HG02870 (cell line): ENCODE measurements around the gene FBLL1.
A peak's percentile ranks its signal among the peaks of the same experiment; 100 is the strongest.
"Not testable (repeated sequence)": the region's sequence is repeated elsewhere in the genome, so short reads cannot be mapped to it uniquely, and the experiment has no call there.

Experiments used
- ATAC-seq: cut with Tn5 transposase; IDR thresholded peaks from one replicate; pipeline ENCODE4 v1.9.1; 2021; ENCODE audit warnings: mild to moderate bottlenecking, moderate library complexity; ENCODE audit not compliant: unreplicated experiment

FBLL1 gene

DNA sequence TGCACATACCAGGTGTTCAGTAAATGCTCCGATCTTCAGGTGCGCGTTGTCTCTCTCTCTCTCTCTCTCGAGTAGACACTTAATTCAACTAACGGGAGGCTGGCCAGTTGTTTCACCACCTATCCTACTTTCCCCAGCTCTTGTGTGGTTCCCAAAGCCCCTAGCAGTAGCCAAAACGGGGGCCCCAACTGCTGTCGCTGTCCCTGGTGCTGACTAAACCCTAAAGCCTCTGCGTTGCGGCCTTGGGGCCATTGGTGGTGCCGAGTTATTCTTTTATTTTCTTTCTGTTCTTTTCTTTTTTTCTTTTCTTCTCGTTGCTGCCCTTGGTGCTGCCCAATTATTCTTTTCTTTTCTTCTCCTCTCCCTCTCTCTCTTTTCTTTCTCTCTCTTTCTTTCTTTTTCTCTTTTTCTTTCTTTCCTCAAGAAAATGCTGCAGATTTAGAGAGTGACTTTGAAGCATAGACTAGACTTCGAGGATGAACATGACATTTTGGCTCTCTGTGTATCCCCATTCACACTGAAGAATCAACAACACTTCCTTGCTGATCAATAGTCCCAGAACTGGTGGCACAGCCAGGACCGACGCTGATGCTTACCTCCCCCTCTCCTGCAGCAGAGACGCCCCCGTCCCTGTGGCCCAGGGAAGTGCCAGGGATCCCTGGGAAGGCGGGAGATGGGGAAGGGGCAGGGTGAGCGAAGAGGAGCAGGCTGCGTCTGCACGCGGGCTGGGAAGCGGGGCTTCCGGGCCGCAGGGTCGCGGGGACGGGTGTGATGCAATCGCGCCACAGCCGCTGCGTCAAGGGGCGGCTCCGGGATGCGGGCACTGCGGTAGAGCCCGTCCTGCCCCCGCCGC, at the start of gene FBLL1:
Gene FBLL1, plus strand, starts transcription at position 785 of the 853 bp plus-strand sequence. CDS start 200 bp downstream, outside the sequence.
- no peak for ATAC-seq

DNA sequence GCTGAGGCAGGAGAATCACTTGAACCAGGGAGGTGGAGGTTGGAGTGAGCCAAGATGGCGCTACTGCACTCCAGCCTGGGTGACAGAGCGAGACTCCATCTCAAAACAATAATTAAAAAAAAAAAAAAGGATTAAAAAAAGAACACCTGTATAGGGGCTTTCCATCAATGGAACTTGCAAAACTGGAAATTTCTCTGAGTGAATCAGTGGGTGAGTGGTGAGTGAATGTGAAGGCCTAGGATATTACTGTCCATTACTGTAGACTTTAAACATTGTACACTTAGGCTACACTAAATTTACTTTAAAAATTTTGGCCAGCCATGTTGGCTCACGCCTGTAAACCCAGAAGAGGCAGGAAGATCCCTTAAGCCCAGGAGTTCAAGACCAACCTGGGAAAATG, 48.5 kb upstream of the FBLL1 start:
- ATAC-seq, result no peak

DNA sequence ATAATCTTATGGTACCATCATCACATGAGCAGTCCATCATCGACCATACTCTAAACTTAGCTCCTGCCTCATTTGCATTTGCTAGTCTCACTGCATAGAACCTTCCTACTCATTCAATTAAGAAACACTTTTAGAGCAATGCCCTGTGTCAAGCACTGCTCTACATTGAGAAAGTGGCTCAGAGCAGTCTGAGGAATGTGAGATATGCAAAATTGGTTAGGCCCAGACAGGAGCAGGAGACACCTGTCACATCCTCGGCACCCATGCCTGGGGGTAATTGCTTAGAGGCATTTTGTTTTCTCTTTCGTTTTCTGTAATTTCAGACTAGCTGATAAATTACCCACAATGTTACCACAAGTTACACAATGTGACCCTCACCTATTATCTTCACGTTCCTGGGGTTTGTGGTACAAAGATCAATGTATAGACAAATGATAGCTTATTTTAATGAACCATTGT, 47.7 kb upstream of the FBLL1 start:
- ATAC-seq, result peak; percentile 96

DNA sequence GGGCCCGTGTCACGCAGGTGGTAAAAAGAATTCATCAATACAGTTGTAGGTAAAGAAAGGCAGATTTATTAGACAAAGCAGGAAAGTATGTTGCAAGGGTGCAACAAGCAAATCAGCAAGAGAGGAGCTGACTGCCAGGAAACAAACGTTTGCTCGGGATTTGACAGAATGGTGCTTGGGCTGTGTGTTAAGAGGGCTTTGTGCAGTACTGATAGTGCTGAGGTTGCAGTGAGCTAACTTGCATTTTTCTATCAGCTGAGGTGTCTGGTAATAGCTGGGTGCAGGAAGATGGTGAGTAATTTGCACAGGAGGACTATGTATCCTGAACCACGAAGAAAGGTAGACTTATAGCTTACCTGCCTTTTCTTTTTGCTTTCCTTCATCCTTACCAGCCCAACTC, 46.7 kb upstream of the FBLL1 start:
- no peak for ATAC-seq

DNA sequence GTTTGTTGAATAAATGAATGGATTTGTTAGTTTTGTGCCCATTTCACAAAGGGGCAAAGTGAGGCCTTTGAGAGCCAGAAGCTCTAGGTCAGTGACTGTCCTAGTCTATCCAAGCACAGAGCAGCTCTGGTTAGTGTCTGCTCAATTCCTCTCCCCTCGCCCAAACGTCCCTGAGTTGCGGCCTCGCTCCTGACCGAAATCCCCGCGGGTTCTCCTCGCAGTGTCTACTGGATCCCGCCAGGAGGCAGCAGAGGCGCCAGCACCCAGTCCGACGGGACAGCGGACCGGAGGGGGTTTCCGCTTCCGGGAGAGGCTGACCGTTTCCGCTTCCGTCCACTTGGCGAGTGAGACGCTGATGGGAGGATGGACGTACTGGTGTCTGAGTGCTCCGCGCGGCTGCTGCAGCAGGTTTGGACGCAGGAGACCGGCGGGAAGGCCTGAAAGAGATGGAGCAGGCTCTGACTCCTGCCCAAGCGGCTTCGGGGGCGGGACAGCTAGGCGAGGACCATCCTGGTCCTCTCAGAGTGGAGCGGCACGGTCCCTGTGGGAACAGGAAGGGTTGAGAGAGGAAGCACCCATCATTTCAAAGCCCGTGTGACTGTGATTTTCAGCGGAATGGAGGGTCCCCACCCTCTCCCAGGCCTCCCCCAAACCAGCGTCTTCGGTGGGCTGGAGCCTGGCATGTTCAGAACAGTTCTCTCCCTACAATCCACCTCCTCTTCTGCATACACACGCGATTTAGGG, 42.8 kb upstream of the FBLL1 start, which contains the start of gene RARS1:
Gene RARS1, plus strand, starts transcription at position 336 of the 744 bp plus-strand sequence. Its CDS starts 28 bp downstream, at position 364.
- ATAC-seq, result peak; percentile 64

DNA sequence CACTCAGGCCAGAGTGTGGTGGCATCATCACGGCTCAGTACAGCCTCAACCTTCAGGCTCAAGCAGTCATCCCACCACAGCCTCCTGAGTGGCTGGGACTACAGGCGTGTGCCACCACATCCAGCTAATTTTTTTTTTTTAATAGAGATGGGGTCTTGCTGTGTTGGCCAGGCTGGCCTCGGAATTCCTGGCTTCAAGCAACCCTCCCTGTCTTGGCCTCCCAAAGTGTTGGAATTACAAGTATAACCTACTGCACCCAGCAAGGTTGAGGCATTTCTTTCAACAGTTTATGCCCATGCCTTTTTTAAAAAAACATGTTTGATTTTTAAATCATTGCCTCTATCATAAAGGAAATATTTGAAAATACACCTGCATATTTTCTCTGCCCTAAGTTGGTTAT, 40.0 kb upstream of the FBLL1 start:
- ATAC-seq, result no peak

DNA sequence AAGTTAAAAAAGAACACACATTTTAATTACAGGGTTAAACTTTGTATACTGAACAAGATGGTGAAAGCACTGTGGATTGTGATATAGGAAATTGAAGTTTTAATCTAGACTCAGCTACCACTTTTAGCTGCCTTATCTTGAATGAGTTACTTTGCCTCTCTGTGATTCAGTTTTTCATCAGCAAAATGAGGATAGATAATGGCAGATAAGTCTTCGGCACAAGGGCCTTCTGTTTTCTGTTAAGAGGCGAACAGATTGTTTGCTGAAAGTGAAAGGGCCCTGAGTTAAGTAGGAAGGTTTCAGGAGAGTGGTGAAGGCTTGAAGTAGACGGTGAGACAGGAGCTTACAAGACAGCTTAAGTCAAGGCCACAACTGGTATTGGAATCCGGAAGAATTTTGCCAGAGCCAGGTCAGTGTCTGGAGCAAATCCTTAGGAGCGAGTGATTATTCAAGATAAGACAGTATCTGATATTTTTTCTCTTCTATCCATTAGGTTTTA, 35.0 kb upstream of the FBLL1 start:
- no peak for ATAC-seq

DNA sequence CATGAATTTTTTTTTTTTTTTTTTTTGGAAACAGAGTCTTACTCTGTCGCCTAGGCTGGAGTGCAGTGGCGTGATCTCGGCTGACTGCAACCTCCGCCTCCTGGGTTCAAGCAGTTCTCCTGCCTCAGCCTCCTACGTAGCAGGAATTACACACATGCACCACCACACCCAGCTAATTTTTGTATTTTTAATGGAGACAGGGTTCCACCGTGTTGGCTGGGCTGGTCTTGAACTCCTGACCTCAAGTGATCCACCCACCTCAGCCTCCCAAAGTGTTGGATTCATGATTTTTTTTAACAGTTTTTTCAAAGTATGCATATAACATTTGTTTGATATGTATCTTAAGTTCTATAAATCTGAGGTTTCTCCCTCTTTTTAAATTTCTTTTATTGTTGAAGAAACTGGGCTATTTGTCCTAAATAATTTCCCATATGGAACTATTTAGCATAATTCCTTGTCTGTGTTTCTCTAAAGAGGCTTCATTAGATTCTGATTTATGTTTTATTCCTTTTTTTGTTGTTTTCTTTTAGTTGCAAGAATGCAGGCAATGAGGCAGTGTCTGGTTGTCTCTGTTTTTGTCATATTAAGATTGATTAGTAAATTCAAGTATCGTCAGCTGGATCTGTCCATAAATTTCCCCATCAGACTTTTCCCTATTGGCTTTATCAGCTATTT, 26.4 kb upstream of the FBLL1 start:
- ATAC-seq, result no peak

DNA sequence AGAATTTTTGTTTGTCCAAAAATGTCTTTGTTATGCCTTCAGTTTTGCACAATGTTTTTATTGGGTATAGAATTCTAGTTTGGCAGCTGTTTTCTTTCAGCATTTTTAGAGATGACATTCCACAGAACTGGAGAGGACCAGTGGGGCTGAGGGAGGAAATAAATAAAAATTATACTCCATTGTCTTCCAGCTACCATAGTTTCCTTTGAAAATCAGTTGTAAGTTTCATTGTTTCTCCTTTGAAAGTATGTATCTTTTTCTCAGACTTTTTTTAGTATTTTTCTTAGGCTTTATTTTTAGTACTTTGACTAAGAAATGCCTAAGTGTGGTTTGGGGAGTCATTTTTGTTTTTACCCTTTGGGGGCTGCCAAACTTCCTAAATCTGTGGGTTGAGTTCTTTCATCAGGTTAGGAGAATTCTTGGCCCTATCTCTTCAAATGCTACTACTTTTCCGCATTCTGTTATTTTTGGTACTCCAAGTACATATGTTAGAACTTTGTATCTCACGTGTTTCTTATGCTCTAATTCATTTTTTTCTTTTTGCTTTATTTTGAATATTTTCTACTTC, 15.2 kb upstream of the FBLL1 start:
- no peak for ATAC-seq

DNA sequence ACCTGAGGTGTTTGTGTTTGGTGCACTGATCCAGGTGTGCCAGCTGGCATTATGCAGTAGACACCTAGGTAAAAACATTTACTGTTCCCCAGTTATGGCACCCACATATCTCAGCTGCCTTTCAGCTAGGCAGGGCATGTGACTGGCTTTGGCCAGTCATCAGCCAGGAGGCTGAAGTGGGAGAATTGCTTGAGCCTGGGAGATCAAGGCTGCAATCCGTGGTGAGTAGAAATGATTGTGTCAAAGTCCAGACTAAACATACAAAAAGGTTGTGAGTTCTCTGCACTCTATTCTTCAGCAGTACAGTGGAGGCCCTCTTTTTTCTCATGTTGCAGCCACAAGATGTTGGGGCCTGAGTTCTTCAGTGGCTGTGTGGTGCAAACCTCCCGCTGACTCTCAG, 3.2 kb upstream of the FBLL1 start:
- no peak for ATAC-seq

DNA sequence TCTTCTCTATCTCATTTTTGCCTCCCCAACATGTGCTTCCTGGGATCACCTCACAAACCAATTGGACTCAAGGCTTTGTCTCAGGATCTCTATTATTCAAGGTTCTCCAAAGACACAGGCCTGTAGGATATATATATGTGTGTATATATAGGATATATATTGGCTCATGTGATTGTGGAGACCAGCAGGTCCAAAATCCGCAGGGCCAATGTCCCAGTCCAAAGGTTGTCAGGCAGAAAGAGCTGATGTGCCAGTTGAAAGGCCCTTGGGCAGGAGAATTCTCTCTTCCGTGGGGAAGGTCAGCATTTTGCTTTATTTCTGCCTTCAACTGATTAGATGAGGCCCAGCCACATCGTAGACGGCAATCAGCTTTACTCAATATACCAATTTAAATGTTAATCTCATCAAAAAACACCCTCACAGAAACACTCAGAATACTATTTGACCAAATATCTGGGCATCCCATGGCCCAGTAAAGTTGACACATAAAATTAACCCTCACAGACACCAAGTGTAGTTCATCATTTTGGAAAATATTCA, 1.3 kb upstream of the FBLL1 start:
- no peak for ATAC-seq

DNA sequence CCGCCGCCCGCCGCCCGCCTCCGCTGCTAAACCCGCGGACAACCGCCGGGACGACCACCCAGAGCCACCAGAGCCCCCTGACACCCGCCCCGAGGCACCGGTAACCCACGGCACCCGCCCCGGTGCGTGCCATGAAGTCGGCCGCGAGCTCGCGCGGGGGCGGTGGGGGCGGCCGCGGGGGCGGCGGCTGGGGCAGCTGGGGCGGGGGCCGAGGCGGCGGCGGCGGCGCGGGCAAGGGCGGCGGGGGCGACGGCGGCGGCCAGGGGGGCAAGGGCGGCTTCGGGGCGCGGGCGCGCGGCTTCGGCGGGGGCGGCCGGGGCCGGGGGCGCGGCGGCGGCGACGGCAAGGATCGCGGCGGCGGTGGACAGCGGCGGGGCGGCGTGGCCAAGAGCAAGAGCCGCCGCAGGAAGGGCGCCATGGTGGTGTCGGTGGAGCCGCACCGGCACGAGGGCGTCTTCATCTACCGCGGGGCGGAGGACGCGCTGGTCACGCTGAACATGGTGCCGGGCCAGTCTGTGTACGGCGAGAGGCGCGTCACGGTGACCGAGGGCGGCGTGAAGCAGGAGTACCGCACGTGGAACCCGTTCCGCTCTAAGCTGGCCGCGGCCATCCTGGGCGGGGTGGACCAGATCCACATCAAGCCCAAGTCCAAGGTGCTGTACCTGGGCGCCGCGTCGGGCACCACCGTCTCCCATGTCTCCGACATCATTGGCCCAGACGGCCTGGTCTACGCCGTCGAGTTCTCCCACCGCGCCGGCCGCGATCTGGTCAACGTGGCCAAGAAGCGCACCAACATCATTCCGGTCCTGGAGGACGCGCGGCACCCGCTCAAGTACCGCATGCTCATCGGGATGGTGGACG, 499 bp downstream of the FBLL1 start:
- ATAC-seq, result no peak

DNA sequence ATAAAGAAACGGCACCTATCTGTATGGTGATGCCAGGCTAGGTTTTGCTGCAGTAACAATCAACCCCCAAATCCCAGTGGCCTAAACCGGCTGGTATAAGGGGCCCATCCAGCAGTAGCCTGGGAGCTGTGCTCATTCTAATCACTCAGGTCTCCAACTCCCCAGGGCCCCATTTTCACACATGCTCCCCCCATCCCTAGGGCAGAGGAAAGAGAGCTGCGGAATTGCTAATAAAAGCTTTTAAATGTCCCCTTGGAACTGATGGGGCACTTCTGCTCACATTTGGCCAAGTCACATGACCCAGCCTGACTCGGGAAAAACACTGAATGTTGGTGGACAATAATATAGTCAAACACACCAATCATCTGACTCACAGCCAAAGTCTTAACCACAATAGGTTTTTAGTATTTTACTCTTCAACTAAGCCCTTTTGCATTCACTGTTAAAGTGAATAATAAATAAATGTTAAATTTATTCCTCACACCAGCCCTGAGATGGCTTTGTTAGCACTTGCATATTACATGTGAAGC, 1.6 kb downstream of the FBLL1 start:
- ATAC-seq, result no peak

DNA sequence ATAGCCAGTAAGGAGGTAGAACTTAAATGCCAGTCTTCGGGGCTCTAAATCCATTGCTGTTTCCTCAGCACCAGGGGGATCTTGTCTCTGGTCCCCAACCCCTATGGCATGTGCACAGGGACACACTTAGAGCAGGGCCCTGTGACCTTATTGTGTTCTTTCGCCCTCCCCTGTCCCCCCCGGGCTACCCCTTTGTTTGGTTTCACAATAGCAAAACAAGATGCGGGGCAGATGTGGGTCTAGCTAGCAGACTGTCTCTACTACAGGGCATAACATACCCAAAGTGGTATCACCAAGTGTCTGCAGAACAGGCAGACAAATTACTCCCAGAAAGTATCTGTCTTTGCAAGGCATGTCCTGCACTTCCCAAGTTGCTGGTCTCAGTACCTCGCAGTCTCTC, 2.1 kb downstream of the FBLL1 start:
- no peak for ATAC-seq

DNA sequence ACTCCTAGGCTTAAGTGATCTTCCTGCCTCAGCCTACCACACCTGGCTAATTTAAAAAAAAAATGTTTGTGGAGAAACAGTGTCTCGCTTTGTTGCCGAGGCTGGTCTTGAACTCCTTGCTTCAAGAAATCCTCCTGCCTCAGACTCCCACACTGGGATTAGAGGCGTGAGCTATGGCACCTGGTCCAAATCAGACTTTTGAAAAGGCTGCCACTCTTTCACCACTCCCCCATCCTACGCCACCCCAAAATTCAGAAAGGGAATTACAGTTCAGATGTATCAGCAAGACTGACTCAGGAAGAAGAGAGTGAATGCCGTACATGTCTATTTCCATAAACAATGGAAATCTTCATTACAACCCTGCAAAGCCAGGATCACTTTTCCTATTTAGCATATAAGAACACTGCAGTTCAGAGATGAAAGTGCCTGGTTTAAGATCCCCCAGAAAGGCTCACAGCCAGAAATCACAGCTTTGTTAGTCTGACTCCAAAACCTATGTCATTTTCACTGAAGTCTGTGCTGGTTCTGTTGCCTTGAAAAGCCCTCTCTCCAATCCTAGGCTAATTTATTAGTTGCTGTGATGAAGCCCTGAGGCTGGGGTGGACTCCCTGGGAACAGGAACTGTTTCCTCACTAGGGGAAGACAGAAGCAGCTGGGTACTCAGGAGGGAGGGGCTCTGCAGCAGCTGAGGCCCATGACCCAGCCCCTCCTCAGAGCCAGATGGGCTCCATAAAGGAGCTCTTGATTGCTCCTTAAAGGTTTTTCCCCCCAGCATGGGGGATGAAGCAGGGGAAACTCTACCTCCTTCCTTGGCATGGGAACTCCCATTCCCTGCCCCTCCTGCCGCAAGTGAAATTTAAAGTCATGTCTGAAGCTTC, 3.1 kb downstream of the FBLL1 start:
- ATAC-seq, result no peak

DNA sequence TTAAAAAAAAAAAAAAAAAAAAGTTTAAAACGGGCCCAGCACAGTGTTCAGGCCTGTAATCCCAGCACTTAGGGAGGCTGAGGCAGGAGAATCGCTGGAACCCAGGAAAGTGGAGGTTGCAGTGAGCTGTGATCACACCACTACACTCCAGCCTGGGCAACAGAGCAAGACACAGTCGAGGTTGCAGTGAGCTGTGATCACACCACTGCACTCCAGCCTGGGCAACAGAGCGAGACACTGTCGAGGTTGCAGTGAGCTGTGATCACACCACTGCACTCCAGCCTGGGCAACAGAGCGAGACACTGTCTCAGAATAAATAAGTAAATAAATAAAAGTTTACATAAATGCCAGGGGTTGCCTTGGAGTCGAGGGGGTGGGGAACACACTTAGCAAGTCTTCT, 5.2 kb downstream of the FBLL1 start:
- not testable (repeated sequence) for ATAC-seq

DNA sequence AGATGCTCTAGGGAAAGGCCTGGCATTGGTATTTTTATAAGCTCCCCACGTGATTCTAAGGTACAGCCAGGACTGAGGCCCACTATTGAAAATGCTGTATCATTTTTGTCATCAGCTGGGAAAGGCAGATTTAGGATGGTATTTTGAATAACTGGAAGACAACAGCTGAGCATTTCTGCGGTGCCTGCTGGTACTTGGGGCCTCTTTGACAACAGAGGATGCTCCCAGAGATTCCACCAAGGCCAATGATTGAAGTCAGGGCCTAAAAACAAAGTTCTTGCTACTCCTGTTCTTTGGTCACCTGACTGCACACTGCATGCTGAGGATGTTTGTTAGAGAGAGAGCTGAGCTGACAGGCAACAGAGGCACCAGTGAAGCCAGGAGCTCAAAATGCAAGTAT, 8.1 kb downstream of the FBLL1 start:
- ATAC-seq, result no peak

DNA sequence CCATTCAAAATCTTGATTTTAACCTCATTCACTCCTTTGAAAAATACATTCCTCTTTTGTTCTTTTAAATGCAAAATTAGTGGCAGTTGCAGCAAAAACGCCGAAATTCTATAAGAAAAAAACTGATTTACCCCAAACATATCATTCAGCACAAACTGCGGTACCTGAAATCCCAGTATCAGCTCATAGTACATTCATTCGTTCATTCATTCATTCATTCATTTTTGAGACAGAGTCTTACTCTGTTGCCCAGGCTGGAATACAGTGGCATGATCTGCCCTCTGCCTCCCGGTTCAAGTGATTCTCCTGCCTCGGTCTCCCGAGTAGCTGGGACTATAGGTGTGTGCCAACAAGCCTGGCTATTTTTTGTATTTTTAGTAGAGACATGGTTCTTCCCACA, 20.4 kb downstream of the FBLL1 start:
- ATAC-seq, result no peak
